T-cell (primary cell): ENCODE data around the gene KRT2. TPM values are rescaled to one million over a fixed set of nuclear protein-coding genes. Genes with fewer than 3 reads are reported as not detected.

Source experiments
- ATAC-seq, 4 experiments: fragments of 200-7000 bp in 3 of 4; fragments of 150-1000 bp in 1 of 4; cut with Tn5 transposase; replicated peaks in 1 of 4; 1 replicate in 3 of 4; 2 replicates in 1 of 4; pipeline ENCODE4 v1.10.0; 2021; ENCODE audit warnings: moderate library complexity in 3 of 4, mild to moderate bottlenecking in 2 of 4, moderate number of reproducible peaks in 1 of 4
- CTCF ChIA-PET, 2 donors: fragments of 300-600 bp; sonication (Branson Sonifier 250); formaldehyde crosslinking; loops; one replicate each; lab custom pipeline; 2022; ENCODE audit warnings: antibody characterized with exemption in 2 of 2; lab: Charles Lee
- POLR2A ChIA-PET, 2 donors: fragments of 300-600 bp; sonication (Branson Sonifier 250); formaldehyde crosslinking; loops; one replicate each; lab custom pipeline; 2022; ENCODE audit warnings: antibody characterized with exemption in 2 of 2; lab: Charles Lee
- DNase-seq, 35 experiments: peaks; one replicate each; pipeline versions ENCODE4 v3.0.0 to v3.0.0-alpha.2; 2013 to 2023
- H3K27ac ChIP-seq: one replicate; pipeline ENCODE4 v1.5.1; 2013; ENCODE audit warnings: low read length
- H3K27me3 ChIP-seq, 2 experiments: replicated peaks in 1 of 2; 1 replicate in 1 of 2; 2 replicates in 1 of 2; pipeline versions ENCODE4 v1.6.1 to v1.7.0; 2013; ENCODE audit warnings: low read length in 1 of 2, mixed read lengths in 1 of 2; ENCODE audit not compliant: control insufficient read depth in 2 of 2, insufficient read depth in 2 of 2; ENCODE audit errors: extremely low read depth in 1 of 2
- H3K36me3 ChIP-seq, 2 donors: 1 replicate in 1 of 2; 2 replicates in 1 of 2; pipeline versions ENCODE4 v1.6.1 to v1.7.0; 2013; ENCODE audit warnings: low read length in 1 of 2; ENCODE audit not compliant: control insufficient read depth in 2 of 2, insufficient read depth in 1 of 2; ENCODE audit errors: extremely low read depth in 1 of 2
- H3K4me1 ChIP-seq, 2 experiments: 1 replicate in 1 of 2; 2 replicates in 1 of 2; pipeline versions ENCODE4 v1.6.1 to v1.7.0; 2013; ENCODE audit warnings: low read length in 2 of 2, mixed read lengths in 1 of 2; ENCODE audit not compliant: insufficient read depth in 2 of 2, control insufficient read depth in 1 of 2; ENCODE audit errors: extremely low read depth in 1 of 2
- H3K4me3 ChIP-seq, 2 donors: 1 replicate in 1 of 2; 2 replicates in 1 of 2; pipeline versions ENCODE4 v1.5.1 to v1.7.0; 2013; ENCODE audit warnings: mild to moderate bottlenecking in 2 of 2, low read length in 1 of 2, moderate library complexity in 1 of 2; ENCODE audit not compliant: control insufficient read depth in 1 of 2; ENCODE audit errors: extremely low read depth in 1 of 2
- H3K9me3 ChIP-seq: 2 replicates; pipeline ENCODE4 v1.7.0; 2013
- H3K27ac Mint-ChIP-seq, 2 donors: one replicate each; pipeline ENCODE4 v1.8.0; 2020 to 2021; ENCODE audit warnings: mild to moderate bottlenecking in 2 of 2, mixed read lengths in 2 of 2
- H3K27me3 Mint-ChIP-seq, 2 donors: one replicate each; pipeline ENCODE4 v1.8.0; 2021 to 2022; ENCODE audit warnings: mixed read lengths in 2 of 2
- H3K36me3 Mint-ChIP-seq: one replicate; pipeline ENCODE4 v1.8.0; 2021; ENCODE audit warnings: mixed read lengths
- H3K4me1 Mint-ChIP-seq, 3 donors: one replicate each; pipeline ENCODE4 v1.8.0; 2020 to 2022; ENCODE audit warnings: mixed read lengths in 3 of 3, mild to moderate bottlenecking in 1 of 3
- H3K4me3 Mint-ChIP-seq, 3 donors: one replicate each; pipeline ENCODE4 v1.8.0; 2020 to 2022; ENCODE audit warnings: mild to moderate bottlenecking in 3 of 3, mixed read lengths in 3 of 3, moderate library complexity in 3 of 3
- H3K9me3 Mint-ChIP-seq, 3 donors: one replicate each; pipeline ENCODE4 v1.8.0; 2020 to 2022; ENCODE audit warnings: mixed read lengths in 3 of 3
- WGBS: methylation state at CpG from one replicate; pipeline ENCODE4 v1.1.5; 2013; ENCODE audit warnings: missing lambda C conversion rate; ENCODE audit not compliant: insufficient coverage; 5-methylcytosine and 5-hydroxymethylcytosine counted together
- total RNA-seq, 35 experiments: library from RNA in 6 of 35; stranded (reverse) in 6 of 35; fragments of 120-200 nt in 1 of 35; gene quantifications; one replicate each; pipeline versions ENCODE4 v1.2.1 to v1.2.4 and lab custom pipeline; 2013 to 2026

Gene KRT2
- total RNA-seq, 5 donors from 2014 or later (not counting 1 experiment from before 2014, with no cell fraction given) = 0.13 to 2.6 (median 0.82) TPM

GRCh38 chr12:52669426-52669825, 17.4 kb upstream of the KRT2 start:
- DNase-seq (no peak), ATAC-seq (no peak)
- no peak overlapping the region for H3K27ac Mint-ChIP-seq
- H3K36me3 ChIP-seq = no peaks in the 10 kb centered on the region
- H3K9me3 Mint-ChIP-seq = no peaks in the 10 kb centered on the region
- no peaks in the 10 kb centered on the region for H3K9me3 ChIP-seq
- no peaks in the 10 kb centered on the region for H3K4me1 ChIP-seq
- no peaks in the 10 kb centered on the region for H3K27me3 Mint-ChIP-seq
- H3K27me3 ChIP-seq = no peaks in the 10 kb centered on the region
- H3K36me3 Mint-ChIP-seq = no peaks in the 10 kb centered on the region
- no peak overlapping the region for H3K4me3 Mint-ChIP-seq
- ChIA-PET POLR2A (no interaction called here), CTCF (no interaction called here)
- no peak overlapping the region for H3K4me3 ChIP-seq
- H3K27ac ChIP-seq = no peak overlapping the region
- H3K4me1 Mint-ChIP-seq = peaks cover 2 to 6% (median 5%) of the 10 kb centered on the region in 3 donors

DNA sequence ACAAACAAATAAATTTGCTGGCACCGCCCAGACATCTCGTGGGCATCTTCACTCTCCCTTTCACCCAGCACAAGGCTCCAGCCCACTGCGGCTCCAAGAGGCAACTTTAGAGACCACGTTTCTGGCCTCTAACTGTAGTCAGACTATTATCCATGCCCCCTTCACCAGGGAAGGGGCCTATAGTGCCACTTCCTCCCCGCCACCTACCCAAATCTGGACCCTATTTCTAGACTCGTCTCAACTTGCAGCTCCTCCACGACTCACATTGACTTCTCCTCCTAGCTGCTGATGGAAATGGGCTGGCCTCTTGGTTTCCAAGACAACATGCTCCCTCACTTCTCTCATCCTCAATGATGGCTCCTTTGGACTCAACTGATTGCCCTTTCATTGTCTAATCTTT, 15.9 kb upstream of the KRT2 start:
- no peak for DNase-seq
- WGBS = 82% methylated on average over 7 of the region's 7 CpGs
- H3K27me3 Mint-ChIP-seq = no peaks in the 10 kb centered on the region
- H3K4me3 Mint-ChIP-seq = no peak overlapping the region
- ChIA-PET CTCF (interaction anchor here in 1 of 2 donors (0.7 to 0.9 kb wide), 2 partner anchors 81 to 82 kb away, joined by 3 read pairs; no protein-coding TSS in a partner anchor), POLR2A (no interaction called here)
- H3K9me3 ChIP-seq = no peaks in the 10 kb centered on the region
- no peaks in the 10 kb centered on the region for H3K36me3 Mint-ChIP-seq
- H3K27ac ChIP-seq = no peak overlapping the region
- peaks cover 0 to 2% (median 0%) of the 10 kb centered on the region in 3 donors for H3K4me1 Mint-ChIP-seq
- no peaks in the 10 kb centered on the region for H3K27me3 ChIP-seq
- no peak for ATAC-seq
- no peaks in the 10 kb centered on the region for H3K4me1 ChIP-seq
- H3K9me3 Mint-ChIP-seq = no peaks in the 10 kb centered on the region
- no peak overlapping the region for H3K27ac Mint-ChIP-seq
- H3K36me3 ChIP-seq = no peaks in the 10 kb centered on the region
- no peak overlapping the region for H3K4me3 ChIP-seq

DNA sequence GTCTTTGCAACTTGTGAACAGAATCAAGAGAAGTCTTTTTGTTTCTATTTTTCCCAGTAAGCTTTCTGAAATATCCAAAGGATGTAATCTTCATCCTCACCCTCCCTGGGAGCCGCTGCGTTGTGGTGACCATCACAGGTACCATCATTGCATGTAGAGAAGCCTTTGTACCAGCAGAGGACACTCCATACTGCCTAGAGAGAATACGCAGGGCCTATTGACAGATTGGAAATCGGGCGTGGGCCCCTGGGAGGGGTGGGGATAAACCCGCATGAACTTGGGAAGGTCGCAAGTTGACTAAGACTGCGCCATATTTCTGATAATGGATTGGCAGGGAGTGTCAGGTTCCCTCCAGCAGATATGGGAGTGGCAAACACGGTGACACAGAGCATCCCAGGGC, 15.5 kb upstream of the KRT2 start:
- WGBS = 83% methylated on average over 1 of the region's 9 CpGs
- Histone ChIP-seq H3K36me3 (no peaks in the 10 kb centered on the region), H3K4me3 (no peak overlapping the region), H3K9me3 (no peaks in the 10 kb centered on the region), H3K27me3 (no peaks in the 10 kb centered on the region), H3K27ac (no peak overlapping the region), H3K4me1 (peaks cover 0 to under 1% of the 10 kb centered on the region in 2 experiments)
- Mint-ChIP-seq H3K27me3 (no peaks in the 10 kb centered on the region), H3K4me1 (peaks cover under 1 to 5% (median under 1%) of the 10 kb centered on the region in 3 donors), H3K27ac (peak overlapping the region in 1 of 2 donors; percentile 18), H3K36me3 (no peaks in the 10 kb centered on the region), H3K4me3 (no peak overlapping the region), H3K9me3 (no peaks in the 10 kb centered on the region)
- CTCF ChIA-PET = interaction anchor here in 1 of 2 donors (0.7 to 0.9 kb wide), 2 partner anchors 80 to 82 kb away, joined by 3 read pairs; no protein-coding TSS in a partner anchor
- POLR2A ChIA-PET = interaction anchor here in 1 of 2 donors (0.6 kb wide), 1 partner anchor 87 kb away, joined by 3 read pairs; no protein-coding TSS in a partner anchor
- ATAC-seq (no peak), DNase-seq (no peak)

GRCh38 chr12:52666471-52666870, 14.5 kb upstream of the KRT2 start:
- Mint-ChIP-seq H3K4me3 (no peak overlapping the region), H3K27ac (no peak overlapping the region), H3K36me3 (no peaks in the 10 kb centered on the region), H3K27me3 (no peaks in the 10 kb centered on the region), H3K9me3 (no peaks in the 10 kb centered on the region), H3K4me1 (peaks cover 4 to 13% (median 10%) of the 10 kb centered on the region in 3 donors)
- H3K27ac ChIP-seq = no peak overlapping the region
- H3K27me3 ChIP-seq = no peaks in the 10 kb centered on the region
- no CpG with 5 or more reads among the region's 3 CpGs for WGBS
- ChIA-PET CTCF (no interaction called here), POLR2A (no interaction called here)
- no peaks in the 10 kb centered on the region for H3K9me3 ChIP-seq
- peaks cover 3 to 8% of the 10 kb centered on the region in 2 experiments for H3K4me1 ChIP-seq
- H3K4me3 ChIP-seq = no peak overlapping the region
- no peak for DNase-seq
- H3K36me3 ChIP-seq = no peaks in the 10 kb centered on the region
- no peak for ATAC-seq

- CTCF ChIA-PET = interaction anchor here in 1 of 2 donors (0.7 kb wide), 1 partner anchor 17 kb away, joined by 3 read pairs; the partner anchor contains the start of gene KRT1
- peaks cover 3 to 8% of the 10 kb centered on the region in 2 experiments for H3K4me1 ChIP-seq
- H3K27ac Mint-ChIP-seq = no peak overlapping the region
- peaks cover 0 to 7% of the 10 kb centered on the region in 2 experiments for H3K27me3 ChIP-seq
- no peaks in the 10 kb centered on the region for H3K9me3 ChIP-seq
- peaks cover 4 to 20% (median 13%) of the 10 kb centered on the region in 3 donors for H3K4me1 Mint-ChIP-seq
- no peaks in the 10 kb centered on the region for H3K27me3 Mint-ChIP-seq
- no peaks in the 10 kb centered on the region for H3K9me3 Mint-ChIP-seq
- H3K36me3 Mint-ChIP-seq = no peaks in the 10 kb centered on the region
- POLR2A ChIA-PET = no interaction called here
- no peak overlapping the region for H3K4me3 ChIP-seq
- DNase-seq = no peak
- no peaks in the 10 kb centered on the region for H3K36me3 ChIP-seq
- no peak overlapping the region for H3K27ac ChIP-seq
- no peak overlapping the region for H3K4me3 Mint-ChIP-seq
- ATAC-seq = no peak
These were observed 11.4 kb upstream of the KRT2 start for GRCh38 chr12:52663420-52663819.

GRCh38 chr12:52662918-52663229, 10.9 kb upstream of the KRT2 start:
- no peaks in the 10 kb centered on the region for H3K36me3 ChIP-seq
- Mint-ChIP-seq H3K27ac (no peak overlapping the region), H3K4me3 (no peak overlapping the region), H3K27me3 (no peaks in the 10 kb centered on the region), H3K36me3 (no peaks in the 10 kb centered on the region), H3K9me3 (no peaks in the 10 kb centered on the region), H3K4me1 (peaks cover 4 to 20% (median 13%) of the 10 kb centered on the region in 3 donors)
- CTCF ChIA-PET = no interaction called here
- DNase-seq (no peak), ATAC-seq (no peak)
- no peak overlapping the region for H3K4me3 ChIP-seq
- no peak overlapping the region for H3K27ac ChIP-seq
- H3K27me3 ChIP-seq = peaks cover 0 to 9% of the 10 kb centered on the region in 2 experiments
- H3K4me1 ChIP-seq = peaks cover 3 to 8% of the 10 kb centered on the region in 2 experiments
- POLR2A ChIA-PET = no interaction called here
- H3K9me3 ChIP-seq = no peaks in the 10 kb centered on the region
